GM21825 (cell line): ENCODE measurements around the gene NRXN3.

Experiments used
- ATAC-seq: cut with Tn5 transposase; IDR thresholded peaks from one replicate; pipeline ENCODE4 v1.9.1; 2021; ENCODE audit warnings: mild to moderate bottlenecking, moderate library complexity; ENCODE audit not compliant: unreplicated experiment

The NRXN3 gene

GRCh38 chr14:79426103-79426755 lies 1256.1 kb downstream of the NRXN3 start:
- ATAC-seq: no peak

- ATAC-seq: no peak
These were observed 1262.5 kb downstream of the NRXN3 start for GRCh38 chr14:79432640-79433039.

GRCh38 chr14:79436335-79436734 lies 1266.2 kb downstream of the NRXN3 start:
- no peak for ATAC-seq

DNA sequence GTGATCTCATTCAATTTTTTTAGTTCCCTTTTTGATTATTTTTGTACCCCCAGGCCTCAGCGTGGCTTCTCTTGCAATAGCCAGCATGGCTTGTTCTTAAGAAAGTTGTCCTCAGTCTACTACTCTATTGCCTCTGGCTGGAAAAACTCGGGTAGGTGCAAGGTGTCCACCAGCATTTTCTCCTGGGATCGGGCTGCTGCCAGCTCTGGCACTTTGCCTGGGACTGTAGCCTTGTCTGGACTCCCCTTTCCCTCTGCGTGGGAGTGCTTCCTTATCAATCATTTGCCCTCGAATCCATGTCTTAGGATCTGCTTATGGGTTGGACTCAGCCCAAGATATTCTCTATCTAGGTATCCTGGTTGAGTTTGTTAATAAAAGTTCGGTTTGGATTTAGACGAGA lies 1267.8 kb downstream of the NRXN3 start:
- ATAC-seq: no peak

- ATAC-seq: no peak
These were observed 1268.6 kb downstream of the NRXN3 start for GRCh38 chr14:79438696-79439342.

GRCh38 chr14:79442786-79443185 lies 1272.6 kb downstream of the NRXN3 start:
- ATAC-seq: no peak

DNA sequence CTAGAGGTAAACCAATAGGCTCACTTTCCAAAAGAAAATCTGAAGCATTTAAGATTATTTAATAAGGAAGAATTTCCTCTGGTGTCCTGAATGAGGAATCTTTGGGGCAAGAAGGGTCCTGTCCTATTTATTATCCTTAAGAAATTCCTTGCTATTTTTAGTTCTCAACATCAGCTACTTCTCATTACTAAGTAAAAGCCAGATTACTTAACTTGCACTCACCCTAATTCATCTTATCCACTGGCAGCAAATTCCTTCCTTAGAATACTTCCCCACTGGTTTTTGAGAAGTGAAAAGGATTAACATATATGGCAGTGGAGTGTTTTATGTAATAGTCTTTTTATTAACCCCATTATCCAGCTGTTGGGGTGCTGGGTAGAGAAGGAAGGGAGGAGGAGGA lies 1273.4 kb downstream of the NRXN3 start:
- ATAC-seq: no peak

DNA sequence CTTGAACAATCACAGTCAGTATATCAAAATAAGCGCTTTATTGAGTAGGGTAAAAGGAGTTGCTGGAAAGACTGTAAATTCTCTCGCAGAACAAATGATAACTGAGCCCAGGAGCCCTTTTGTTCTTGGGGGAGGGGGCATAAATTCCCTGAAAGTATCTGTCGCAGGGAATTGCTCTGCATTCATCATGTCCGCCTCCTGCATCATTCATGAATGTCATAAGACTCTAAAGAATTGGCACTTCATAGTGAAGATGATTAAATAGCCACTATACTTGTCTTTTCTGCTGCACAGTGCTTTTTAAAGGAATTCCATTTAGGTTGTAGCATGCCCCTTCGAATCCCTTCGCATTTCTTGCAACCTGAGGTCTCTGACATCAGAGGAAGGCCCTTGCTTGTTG lies 1278.8 kb downstream of the NRXN3 start:
- ATAC-seq: no peak

DNA sequence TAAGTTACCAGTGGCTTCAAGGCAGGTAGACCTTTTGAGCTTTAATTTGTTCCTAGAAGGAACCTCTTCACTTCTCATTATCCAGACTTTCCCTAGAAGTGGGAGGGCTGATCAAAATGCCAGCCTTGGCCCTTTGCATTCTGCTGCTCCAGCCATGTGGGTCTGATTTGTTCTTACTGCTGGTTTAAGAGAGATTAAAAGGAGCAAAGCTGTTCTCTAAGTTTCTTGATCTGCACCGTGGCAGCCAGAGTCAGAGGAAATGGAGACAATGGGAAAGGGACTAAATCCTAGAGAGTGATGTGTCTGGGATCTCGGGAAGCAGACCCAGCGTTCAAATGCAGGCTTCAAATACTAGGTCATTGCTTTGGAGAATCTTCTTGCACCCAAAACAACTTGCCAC lies 1281.4 kb downstream of the NRXN3 start:
- ATAC-seq: no peak

DNA sequence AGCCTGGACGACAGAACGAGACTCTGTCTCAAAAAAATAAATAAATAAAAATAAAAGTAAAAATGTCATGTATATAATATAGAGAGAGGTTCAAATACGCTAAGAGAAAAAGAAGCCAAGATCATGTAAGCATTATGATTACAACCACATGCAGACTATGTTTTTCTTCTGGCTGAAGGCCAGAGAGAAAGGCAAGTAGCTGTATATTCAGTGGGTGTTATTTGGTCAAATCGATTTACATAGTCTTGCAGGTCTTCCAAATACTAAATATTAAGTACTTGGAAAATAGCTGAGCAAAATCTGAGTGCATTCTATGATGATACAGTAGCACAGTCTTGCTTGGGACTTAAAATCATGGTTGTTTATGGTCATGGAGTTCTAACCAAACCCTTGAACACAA lies 1283.1 kb downstream of the NRXN3 start:
- no peak for ATAC-seq

- no peak for ATAC-seq
These were observed 1294.3 kb downstream of the NRXN3 start for GRCh38 chr14:79464468-79464867.

- ATAC-seq: no peak
These were observed 1295.5 kb downstream of the NRXN3 start for GRCh38 chr14:79465651-79466050.

- ATAC-seq: no peak
These were observed 1296.9 kb downstream of the NRXN3 start for GRCh38 chr14:79466938-79467527.

DNA sequence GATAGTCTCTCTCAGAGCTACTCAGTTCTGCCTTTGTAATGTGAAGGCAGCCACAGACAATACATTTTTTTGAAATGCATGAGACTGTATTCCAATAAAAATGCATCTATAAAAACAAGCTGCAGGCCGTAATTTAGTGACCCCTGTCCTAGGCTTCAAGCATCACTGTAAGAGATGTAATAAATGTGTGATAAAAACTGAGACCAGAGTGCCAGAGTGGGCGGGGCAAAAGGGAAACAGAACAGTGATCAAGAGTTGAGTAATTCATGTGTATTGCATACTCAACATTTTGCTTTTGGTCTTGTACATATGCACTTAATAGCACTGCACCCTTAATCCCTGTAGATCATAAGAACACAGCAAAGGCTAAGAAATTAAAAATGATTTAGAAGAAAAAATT lies 1297.7 kb downstream of the NRXN3 start:
- no peak for ATAC-seq

DNA sequence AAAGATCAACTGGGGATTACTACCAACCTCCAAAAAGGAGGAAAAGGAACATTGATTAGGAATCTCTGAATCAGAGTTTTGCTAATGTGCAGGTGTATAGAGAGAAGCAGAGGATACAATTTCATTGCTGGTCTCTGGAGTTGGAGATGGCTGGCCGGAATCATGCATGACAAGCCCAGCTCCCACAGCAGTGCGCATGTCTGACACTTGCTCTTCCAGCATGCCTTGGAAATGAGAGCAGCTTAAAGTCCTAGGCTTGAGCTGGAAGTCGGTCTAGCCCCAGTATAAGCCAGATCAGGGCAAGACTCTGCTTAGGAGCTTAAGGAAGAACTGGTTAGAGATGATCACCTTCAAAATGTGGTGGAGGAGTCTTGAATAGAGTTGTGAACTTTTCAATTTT lies 1298.3 kb downstream of the NRXN3 start:
- ATAC-seq: no peak

DNA sequence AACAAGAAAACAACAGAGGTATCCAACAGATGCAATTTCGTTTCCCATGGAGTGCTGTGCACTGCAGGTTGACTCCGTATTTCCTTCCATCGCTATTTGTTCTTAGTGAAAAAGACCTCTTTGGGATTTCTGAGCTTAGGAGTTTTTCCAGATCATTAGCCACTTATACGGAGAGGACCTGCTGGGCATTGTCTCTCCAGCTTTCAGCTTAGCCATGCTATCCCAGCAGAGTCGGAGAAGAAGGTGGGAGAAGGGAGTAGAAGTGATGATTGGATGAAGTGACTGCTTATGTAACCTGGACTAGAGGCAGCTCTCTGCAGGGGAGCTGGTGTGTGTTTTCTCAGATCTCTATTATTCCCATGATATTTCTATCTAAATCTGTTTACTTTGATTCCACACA lies 1303.5 kb downstream of the NRXN3 start:
- no peak for ATAC-seq

- ATAC-seq: no peak
These were observed 1305.8 kb downstream of the NRXN3 start for GRCh38 chr14:79475887-79476532.

- no peak for ATAC-seq
These were observed 1306.4 kb downstream of the NRXN3 start for GRCh38 chr14:79476552-79476951.

- ATAC-seq: no peak
These were observed 1310.0 kb downstream of the NRXN3 start for GRCh38 chr14:79480212-79480611.

- no peak for ATAC-seq
These were observed 1312.7 kb downstream of the NRXN3 start for GRCh38 chr14:79482825-79483224.

GRCh38 chr14:79483477-79484388 lies 1313.6 kb downstream of the NRXN3 start:
- no peak for ATAC-seq
